Hepatic stellate cell (primary cell): Measurements from ENCODE around the gene TMEM200B.
"Not testable (repeated sequence)": the region's sequence is repeated elsewhere in the genome, so short reads cannot be mapped to it uniquely, and the experiment has no call there.

Experiments used
- DNase-seq: peaks from one replicate; pipeline ENCODE4 v3.0.0; 2011; ENCODE audit warnings: low spot score

TMEM200B gene

DNA sequence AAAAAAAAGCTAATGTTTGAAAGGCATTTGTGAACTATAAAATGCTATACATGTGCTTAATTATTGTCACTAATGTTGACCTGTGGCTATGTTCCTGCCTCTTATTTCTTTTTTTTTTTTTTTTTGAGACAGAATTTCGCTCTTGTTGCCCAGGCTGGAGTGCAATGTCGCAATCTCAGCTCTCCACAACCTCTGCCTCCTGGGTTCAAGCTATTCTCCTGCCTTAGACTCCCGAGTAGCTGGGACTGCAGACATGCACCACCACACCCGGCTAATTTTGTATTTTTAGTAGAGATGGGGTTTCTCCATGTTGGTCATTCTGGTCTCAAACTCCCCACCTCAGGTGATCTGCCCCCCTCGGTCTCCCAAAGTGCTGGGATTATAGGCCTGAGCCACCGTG is 15.7 kb downstream of the TMEM200B start:
- not testable (repeated sequence) for DNase-seq

DNA sequence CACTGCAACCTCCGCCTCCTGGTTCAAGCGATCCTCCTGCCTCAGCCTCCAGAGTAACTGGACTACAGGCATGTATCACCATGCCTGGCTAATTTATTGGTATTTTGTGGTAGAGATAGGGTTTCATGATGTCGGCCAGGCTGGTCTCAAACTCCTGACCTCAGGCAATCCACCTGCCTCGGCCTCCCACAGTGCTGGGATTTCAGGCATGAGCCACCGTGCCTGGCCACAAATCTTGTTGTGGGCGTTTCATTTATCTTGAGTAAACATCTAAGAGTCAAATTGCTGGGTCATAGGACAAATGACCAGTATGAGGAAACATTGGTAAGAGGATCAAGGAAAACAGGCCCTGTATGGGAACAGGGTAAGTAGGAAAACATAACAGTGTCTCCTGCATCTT is 17.9 kb downstream of the TMEM200B start:
- no peak for DNase-seq

DNA sequence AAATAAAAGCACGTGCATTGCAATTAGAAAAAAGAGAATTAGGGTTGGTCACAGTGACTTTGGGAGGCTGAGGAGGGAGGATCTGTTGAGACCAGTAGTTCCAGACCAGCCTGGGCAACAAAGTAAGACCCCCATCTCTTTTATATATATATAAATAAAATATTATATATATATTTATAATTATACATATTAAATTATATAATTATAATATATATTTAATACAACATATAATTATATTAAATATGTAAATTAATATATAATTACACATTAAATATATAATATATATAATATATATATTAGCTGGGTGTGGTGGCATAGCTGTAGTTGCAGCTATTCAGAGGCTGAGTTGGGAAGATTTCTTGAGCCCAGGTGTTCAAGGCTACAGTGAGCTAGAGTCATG is 23.2 kb downstream of the TMEM200B start:
- no peak for DNase-seq

DNA sequence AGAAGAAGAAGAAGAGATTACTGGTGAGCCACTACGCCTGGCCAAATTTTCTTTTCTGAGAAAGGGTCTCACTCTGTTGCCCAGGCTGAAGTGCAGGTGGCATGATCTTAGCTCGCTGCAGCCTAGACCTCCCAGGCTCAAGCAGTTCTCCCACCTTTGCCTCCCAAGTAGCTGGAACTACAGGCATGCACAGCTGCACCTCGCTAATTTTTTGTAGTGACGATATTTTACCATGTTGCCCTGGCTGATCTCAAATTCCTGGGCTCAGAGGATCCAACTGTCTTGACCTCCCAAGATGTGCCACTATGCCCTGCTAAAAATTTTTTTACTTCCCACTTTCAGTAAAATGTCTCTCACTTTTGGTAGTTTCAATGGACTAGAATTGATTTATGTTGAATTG is 24.4 kb downstream of the TMEM200B start:
- no peak for DNase-seq

DNA sequence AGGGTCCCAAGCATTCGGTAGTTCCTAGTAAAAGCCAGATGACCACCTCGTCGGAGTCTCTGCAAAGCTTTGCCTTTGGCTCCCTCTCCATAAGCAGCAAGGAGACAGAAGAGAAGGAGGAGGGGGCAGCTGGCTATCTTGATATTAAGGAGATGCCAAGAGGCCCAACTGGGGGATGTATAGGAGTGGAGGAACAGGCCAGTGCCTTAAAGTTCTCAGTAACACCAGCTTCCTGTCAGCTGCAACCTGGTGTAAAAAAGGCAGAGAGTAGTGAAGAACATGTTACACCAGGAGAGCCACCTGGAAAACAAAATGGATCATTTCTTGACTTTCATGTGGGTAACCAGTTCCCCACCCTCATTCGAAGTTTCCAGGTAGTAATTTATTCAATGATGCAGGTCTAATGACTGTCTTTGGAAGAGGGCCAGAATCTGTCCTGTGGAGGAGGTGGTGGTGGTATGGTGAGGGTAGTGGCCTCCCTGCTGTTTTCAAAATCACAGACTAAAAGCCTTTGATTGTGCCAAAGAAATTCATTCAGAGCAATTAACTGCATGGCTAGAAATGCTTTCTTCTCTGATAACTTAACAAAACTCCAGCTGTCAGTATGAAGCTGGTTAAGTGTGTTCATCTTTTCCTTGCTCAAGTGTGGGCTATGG is 27.3 kb downstream of the TMEM200B start:
- DNase-seq: no peak

DNA sequence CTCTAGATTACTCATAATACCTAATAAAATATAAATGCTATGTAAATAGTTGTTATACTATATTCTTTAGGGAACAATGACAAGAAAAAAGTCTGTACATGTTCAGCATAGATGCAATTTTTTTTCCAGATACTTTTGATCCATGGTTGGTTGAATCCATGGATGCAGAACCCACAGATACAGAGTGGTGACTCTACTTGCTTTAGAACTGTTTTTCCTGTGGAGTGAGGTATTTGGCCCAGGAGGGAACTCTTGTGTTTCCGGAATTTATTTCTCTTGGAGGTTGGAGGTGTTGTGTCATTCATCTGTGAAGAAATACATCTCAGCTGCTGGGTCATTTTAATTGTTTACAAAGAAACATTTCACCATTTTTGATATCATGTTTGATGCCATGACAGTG is 28.7 kb downstream of the TMEM200B start:
- no peak for DNase-seq

DNA sequence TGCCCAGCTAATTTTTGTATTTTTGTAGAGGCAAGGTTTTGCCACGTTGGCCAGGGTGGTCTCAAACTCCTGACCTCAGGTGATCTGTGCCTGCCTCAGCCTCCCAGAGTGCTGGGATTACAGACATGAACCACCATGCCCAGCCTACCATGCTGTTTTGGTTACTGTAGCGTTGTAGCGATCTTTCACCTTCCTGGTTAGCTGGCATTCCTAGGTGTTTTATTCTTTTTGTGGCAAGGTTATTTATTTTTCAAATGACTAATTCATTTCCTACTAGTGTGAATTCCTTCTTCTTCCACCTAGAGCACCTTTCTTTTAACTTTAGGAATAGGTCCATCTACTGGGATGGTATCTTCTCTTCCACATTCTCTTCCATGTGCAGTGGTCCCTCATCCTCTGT is 29.3 kb downstream of the TMEM200B start:
- DNase-seq: no peak

DNA sequence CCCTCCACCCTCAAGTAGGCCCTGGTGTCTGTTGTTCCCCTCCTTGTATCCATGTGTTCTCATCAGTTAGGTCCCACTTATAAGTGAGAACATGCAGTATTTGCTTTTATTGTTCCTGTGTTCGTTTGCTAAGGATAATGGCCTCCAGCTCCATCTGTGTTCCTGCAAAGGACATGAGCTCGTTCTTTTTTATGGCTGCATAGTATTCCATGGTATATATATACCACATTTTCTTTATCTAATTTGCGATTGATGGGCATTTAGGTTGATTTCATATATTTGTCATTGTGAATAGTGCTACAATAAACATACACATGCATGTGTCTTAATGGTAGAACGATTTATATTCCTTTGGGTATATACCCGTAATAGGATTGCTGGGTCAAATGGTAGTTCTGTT is 31.0 kb downstream of the TMEM200B start:
- not testable (repeated sequence) for DNase-seq

DNA sequence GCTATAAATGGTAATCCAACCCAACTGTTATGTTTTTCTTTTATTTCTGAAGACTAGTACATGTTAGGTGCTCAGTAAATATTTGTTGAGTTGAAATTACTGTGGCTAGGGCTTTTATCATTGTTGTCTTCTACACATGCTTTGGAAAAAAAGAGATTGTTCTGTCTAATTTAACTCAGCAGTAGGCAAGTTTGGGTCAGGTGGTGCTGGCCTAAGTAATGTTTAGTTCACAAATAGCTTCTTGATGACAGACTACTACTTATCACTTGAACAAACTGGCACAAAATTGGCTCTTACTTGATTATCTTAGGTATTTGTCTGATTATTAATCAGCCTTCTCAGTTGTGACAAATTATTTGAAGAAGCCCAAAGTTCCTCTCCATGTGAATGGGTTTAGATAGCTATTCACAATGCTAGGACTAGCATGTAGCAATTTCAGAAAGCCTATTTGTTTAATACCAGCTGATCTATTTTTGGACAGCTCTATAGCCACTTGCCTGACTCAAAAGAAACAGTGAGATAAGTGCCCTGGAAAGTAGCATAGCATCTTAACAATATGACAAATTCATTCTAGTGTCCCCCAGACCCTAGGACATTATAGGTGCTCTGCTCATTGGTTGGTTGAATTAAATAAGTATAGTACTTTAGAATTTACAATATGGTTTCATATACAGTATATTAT is 32.6 kb downstream of the TMEM200B start:
- no peak for DNase-seq

DNA sequence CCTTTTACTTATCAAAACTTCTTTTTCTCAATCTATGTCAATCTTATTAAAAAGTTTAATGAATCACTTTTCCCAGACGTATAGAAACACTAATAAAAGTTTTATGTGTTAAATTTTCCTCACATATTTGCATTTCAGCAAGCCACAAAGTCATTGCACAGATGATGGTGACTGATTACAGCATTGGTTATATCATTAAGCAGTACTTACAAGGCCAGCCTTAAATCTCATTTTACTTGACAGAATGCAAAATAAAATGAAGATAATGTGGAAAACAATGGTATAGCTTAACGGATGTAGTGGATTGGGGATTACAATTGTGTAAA is 39.5 kb downstream of the TMEM200B start:
- DNase-seq: no peak

DNA sequence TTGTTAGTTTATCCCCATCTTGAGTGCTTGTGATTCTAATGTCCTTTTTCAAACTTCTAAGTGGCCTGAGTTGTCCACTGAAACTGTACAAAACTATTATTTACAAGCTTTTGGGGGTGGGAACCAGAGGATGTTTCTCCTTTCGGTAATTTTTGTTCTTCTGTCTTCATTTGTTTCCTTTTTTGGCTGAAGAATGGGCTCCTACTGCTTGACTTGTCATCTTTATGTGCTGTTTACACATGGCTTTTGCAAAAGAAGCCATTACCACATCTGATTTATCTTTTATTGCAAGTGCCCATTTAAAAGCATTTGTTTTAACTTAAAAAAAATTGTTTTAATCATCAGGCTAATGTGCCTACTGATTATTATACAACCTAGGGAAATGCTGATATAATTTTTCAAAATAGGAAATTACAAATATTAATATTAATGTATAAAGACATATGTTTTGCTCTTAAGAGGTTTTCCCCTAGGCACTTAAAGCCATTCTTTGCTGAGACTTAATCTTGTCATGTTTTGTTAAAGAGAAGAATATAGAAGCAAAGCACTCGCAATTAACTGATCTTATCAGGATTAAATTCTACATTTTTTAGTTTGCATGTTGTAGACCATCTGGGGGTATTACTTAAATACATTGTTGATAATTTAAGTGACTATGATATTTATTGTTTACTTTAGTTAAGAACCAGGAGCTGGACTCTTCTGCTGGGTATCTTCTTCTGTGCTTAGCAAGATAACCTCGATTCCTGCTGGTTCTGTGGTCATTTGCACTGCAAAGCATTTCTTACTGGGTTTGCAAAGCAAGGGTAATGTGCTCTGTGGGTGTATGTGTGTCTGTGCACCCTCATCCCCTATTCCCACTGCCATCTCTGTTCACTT is 40.1 kb downstream of the TMEM200B start:
- DNase-seq: no peak

DNA sequence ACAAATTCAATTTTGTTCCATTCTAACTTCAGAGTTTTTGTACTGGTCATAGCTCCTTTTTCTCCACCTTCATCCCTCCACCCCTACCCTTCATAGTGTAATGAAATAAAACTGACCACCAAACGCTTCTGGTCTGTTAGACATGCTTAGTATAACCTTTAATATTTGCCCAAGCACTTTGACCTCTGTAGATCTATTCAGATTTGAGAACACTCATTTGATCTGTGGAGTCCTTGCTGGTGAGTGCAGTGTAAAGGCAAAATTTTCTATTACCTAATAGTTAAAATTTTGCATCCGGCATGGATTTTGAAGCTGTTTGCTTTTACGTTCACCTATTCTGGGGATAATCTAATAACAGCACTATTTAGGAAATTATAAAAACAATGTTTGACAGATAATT is 41.2 kb downstream of the TMEM200B start:
- no peak for DNase-seq

DNA sequence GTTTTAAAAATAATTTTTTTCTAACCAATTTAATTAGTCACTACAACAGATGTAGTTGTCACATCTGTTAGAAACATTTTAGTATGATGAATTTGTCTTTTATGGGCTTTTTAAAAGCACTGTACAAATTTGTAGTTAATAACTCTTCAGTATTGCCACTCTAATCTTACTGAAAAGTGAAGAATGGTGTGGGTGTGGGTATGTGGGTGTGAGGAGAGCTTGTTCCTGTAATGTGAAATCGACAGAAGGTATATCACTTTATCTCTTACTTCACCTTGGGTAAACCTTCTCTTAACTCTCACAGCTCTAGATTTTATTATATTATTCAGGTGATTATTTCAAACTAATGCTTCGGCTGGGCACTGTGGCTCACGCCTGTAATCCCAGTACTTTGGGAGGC is 42.5 kb downstream of the TMEM200B start:
- DNase-seq: no peak

DNA sequence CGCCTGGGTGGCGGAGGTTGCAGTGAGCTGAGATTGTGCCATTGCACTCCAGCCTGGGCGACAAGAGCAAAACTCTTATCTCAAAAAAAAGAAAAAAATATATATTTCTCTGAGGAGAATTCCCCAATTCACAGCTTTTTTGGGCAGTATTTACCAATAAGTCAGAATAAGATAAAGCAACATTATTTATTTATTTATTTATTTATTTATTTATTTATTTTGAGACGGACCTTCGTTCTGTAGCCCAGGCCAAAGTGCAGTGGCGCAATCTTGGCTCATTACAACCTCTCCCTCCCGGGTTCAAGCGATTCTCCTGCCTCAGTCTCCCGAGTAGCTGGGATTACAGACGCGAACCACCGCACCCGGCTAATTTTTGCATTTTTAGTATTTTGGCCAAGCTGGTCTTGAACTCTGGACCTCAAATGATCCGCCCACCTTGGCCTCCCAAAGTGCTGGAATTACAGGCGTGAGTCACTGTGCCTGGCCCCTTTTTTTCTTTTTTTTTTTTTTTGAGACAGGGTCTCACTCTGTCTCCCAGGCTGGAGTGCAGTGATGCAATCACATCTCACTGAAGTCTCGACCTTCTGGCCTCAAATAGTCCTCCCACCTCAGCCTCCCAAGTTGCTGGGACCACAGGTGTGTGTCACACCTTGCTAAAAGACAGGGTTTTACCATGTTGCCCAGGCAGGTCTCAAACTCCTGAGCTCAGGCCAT is 43.6 kb downstream of the TMEM200B start:
- not testable (repeated sequence) for DNase-seq

DNA sequence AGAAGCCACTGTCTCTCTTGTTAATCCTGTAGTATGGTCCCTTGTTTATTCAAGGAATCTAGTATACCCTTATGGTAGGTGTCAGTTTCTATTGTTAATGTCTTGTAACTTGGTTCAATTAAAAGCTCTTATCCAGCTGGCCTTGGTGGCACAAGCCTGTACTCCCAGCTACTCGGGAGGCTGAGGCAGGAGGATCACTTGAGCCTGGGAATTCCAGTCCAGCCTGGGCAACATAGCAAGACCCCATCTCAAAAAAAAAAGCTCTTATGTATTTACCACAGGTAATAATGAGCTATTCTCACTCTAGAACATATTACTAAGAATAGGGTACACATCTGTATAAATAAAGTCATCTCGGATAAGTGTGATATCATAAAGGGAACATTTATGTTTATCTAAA is 46.5 kb downstream of the TMEM200B start:
- no peak for DNase-seq
